ENCODE measurements around the gene RNF144B. TPM values are rescaled to one million over a fixed set of nuclear protein-coding genes. Genes with fewer than 3 reads are reported as not detected.

The RNF144B gene
- total RNA-seq, 4 donors from 2014 or later, result 1.4 to 14.9 (median 2.4) TPM

GRCh38 chr6:18347021-18347577, 40.1 kb upstream of the RNF144B start:
- Histone ChIP-seq H3K27me3 (no peaks in the 10 kb centered on the region), H3K9me3 (no peaks in the 10 kb centered on the region), H3K36me3 (no peaks in the 10 kb centered on the region), H3K4me1 (no peaks in the 10 kb centered on the region), H3K27ac (no peak overlapping the region), H3K4me3 (no peak overlapping the region)
- DNase-seq, result no peak
- TF ChIP-seq POLR2A (IDR thresholded peaks at IDR 0.05), result no peak
- no peak for TF ChIP-seq CTCF (IDR thresholded peaks at IDR 0.05)

DNA sequence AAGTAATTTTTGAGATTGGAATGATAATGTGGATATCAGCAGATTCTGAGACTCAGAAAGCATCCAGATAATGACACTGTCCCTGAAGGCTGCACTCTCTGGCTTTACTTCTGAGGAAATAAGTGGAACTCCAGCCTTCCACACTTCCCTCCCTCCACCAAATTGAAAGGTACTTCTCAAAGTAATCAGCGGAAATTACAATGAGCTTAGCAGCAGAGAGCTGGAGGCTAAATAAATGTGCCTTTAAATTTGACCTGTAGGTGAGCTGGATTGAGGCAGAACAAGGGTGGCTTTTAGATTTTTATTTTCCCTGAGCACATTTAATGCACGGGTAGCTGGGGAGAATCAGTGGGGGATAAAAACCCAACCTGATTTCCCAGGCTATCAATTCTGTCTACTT, 39.3 kb upstream of the RNF144B start:
- Histone ChIP-seq H3K4me3 (no peak overlapping the region), H3K36me3 (no peaks in the 10 kb centered on the region), H3K9me3 (no peaks in the 10 kb centered on the region), H3K27me3 (no peaks in the 10 kb centered on the region), H3K27ac (no peak overlapping the region), H3K4me1 (no peaks in the 10 kb centered on the region)
- no peak for DNase-seq
- no peak for TF ChIP-seq CTCF (IDR thresholded peaks at IDR 0.05)
- TF ChIP-seq POLR2A (IDR thresholded peaks at IDR 0.05), result no peak

DNA sequence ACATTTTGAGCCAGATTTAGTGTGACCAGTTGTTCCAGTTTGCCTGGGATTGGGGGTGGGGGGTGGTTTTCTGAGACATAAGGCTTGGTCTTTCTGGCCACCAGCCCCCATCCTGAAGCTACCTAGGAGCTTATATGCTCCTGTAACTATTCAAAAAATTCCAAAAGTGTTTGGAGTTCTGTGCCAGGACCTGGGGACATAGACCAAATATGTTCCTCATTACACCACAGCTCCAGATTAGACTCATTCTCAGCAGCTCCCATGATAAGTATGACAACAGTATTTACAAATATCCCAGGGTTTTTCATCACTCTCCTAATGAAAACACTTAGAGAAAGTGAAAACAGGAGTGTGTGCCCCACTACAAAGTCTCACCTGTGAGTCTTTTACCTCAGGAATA, 37.8 kb upstream of the RNF144B start:
- H3K27ac ChIP-seq, result no peak overlapping the region
- no peak for DNase-seq
- no peak for TF ChIP-seq POLR2A (IDR thresholded peaks at IDR 0.05)
- no peak for TF ChIP-seq CTCF (IDR thresholded peaks at IDR 0.05)
- no peak overlapping the region for H3K4me3 ChIP-seq
- no peaks in the 10 kb centered on the region for H3K9me3 ChIP-seq
- H3K36me3 ChIP-seq, result no peaks in the 10 kb centered on the region
- H3K27me3 ChIP-seq, result no peaks in the 10 kb centered on the region
- no peaks in the 10 kb centered on the region for H3K4me1 ChIP-seq

DNA sequence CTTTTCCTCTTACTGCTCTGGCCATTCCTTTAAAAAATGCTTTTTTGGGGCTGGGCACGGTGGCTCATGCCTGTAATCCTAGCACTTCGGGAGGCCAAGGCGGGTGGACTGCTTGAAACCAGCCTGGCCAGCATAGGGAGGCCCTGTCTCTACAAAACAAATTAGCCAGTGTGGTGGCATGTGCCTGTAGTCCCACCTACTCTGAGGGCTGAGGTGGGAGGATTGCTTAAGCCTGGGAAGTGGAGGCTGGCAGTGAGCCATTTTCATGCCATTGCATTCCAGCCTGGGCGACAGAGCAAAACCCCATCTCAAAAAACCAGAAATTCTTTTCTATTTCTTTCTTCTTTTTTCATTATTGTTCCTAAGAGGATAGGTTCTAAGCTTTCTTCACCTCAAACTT, 36.9 kb upstream of the RNF144B start:
- Histone ChIP-seq H3K27me3 (no peaks in the 10 kb centered on the region), H3K9me3 (no peaks in the 10 kb centered on the region), H3K4me1 (no peaks in the 10 kb centered on the region), H3K36me3 (no peaks in the 10 kb centered on the region), H3K27ac (no peak overlapping the region), H3K4me3 (no peak overlapping the region)
- DNase-seq, result no peak
- TF ChIP-seq CTCF (IDR thresholded peaks at IDR 0.05), result no peak
- no peak for TF ChIP-seq POLR2A (IDR thresholded peaks at IDR 0.05)

DNA sequence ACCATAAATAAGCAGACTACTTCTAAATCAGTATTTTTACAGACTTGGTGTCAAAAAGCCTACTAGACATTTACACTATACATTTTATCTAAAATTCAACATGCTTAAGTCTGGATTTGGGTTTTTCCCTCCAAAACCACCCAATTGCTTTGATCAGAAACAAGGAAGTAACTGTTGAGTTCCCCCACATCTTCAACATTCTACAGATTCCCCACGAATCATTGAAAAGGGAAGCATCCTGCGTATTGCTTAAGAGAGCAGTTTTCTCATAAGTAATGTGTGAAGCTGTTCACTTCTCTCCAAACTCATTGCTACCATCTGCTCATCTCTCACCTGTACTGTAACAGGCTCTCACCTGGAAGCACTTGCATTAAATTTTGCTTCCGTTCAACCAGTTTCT, 36.4 kb upstream of the RNF144B start:
- no peak overlapping the region for H3K27ac ChIP-seq
- H3K36me3 ChIP-seq, result no peaks in the 10 kb centered on the region
- TF ChIP-seq CTCF (IDR thresholded peaks at IDR 0.05), result no peak
- no peak for TF ChIP-seq POLR2A (IDR thresholded peaks at IDR 0.05)
- no peaks in the 10 kb centered on the region for H3K9me3 ChIP-seq
- no peak overlapping the region for H3K4me3 ChIP-seq
- no peaks in the 10 kb centered on the region for H3K27me3 ChIP-seq
- DNase-seq, result no peak
- H3K4me1 ChIP-seq, result no peaks in the 10 kb centered on the region

- TF ChIP-seq POLR2A (IDR thresholded peaks at IDR 0.05) (no peak), CTCF (IDR thresholded peaks at IDR 0.05) (no peak)
- Histone ChIP-seq H3K4me3 (no peak overlapping the region), H3K9me3 (no peaks in the 10 kb centered on the region), H3K36me3 (no peaks in the 10 kb centered on the region), H3K27ac (no peak overlapping the region), H3K27me3 (no peaks in the 10 kb centered on the region), H3K4me1 (no peaks in the 10 kb centered on the region)
- no peak for DNase-seq
Observed at GRCh38 chr6:18352001-18352400, 35.1 kb upstream of the RNF144B start.
